SU-DHL-6 (cell line): ENCODE results near the gene PDCL3.

Source experiments
- H2AFZ ChIP-seq: fragments of 200-600 bp; sonication (generic); 2 replicates; pipeline ENCODE4 v1.6.1; 2014; ENCODE audit warnings: low read depth, mild to moderate bottlenecking, moderate library complexity, mixed read lengths, antibody characterized with exemption, low read length; ENCODE audit not compliant: severe bottlenecking
- H3F3A ChIP-seq: fragments of 200-600 bp; shearing (Covaris generic); 2 replicates; pipeline ENCODE4 v1.6.0; 2016; ENCODE audit warnings: antibody characterized with exemption, mild to moderate bottlenecking; ENCODE audit not compliant: insufficient read depth
- H3K27ac ChIP-seq: fragments of 200-600 bp; sonication (generic); 2 replicates; pipeline ENCODE4 v1.5.1; 2016; ENCODE audit warnings: low read depth, mild to moderate bottlenecking, low read length, moderate library complexity, mixed read lengths
- H3K27me3 ChIP-seq: fragments of 200-600 bp; sonication (generic), shearing (Covaris generic); 2 replicates; pipeline ENCODE4 v1.6.0; 2014; ENCODE audit warnings: mild to moderate bottlenecking, low read length
- H3K36me3 ChIP-seq: fragments of 200-600 bp; sonication (generic); 2 replicates; pipeline ENCODE4 v1.6.1; 2014; ENCODE audit warnings: mild to moderate bottlenecking, low read length, mixed read lengths
- H3K4me2 ChIP-seq: fragments of 300-600, 200-600 bp; shearing (Covaris generic), sonication (generic); 2 replicates; pipeline ENCODE4 v1.6.0; 2014; ENCODE audit warnings: low read length, low read depth, mild to moderate bottlenecking; ENCODE audit not compliant: poor library complexity, severe bottlenecking
- H3K4me3 ChIP-seq: fragments of 200-600 bp; sonication (generic); 2 replicates; pipeline ENCODE4 v1.5.1; 2014; ENCODE audit warnings: antibody characterized with exemption, low read length, mild to moderate bottlenecking, mixed read lengths; ENCODE audit not compliant: insufficient read depth, poor library complexity, severe bottlenecking
- H3K79me2 ChIP-seq: fragments of 200-600 bp; sonication (generic); 2 replicates; pipeline ENCODE4 v1.6.1; 2014; ENCODE audit warnings: mild to moderate bottlenecking, low read length, moderate library complexity; ENCODE audit not compliant: insufficient read depth
- H3K9ac ChIP-seq: fragments of 200-600 bp; sonication (generic); 2 replicates; pipeline ENCODE4 v1.7.0; 2014; ENCODE audit warnings: mild to moderate bottlenecking, low read length
- H3K9me2 ChIP-seq: fragments of 200-600 bp; sonication (generic); replicated peaks from 2 replicates; pipeline ENCODE4 v1.6.1; 2014; ENCODE audit warnings: low read length; ENCODE audit not compliant: insufficient read depth
- H3K9me3 ChIP-seq: fragments of 200-600 bp; sonication (generic); 2 replicates; pipeline ENCODE4 v1.6.1; 2014; ENCODE audit warnings: low read length, mixed read lengths; ENCODE audit not compliant: insufficient read depth
- H4K20me1 ChIP-seq: fragments of 200-600 bp; sonication (generic); 2 replicates; pipeline ENCODE4 v1.6.1; 2014; ENCODE audit warnings: low read depth, mild to moderate bottlenecking, antibody characterized with exemption, low read length, moderate library complexity, mixed read lengths
- EZH2phosphoT487 ChIP-seq: fragments of 200-600 bp; sonication (generic), shearing (Covaris generic); conservative IDR thresholded peaks from 2 replicates; pipeline ENCODE4 v1.6.1; 2018; ENCODE audit warnings: mild to moderate bottlenecking, antibody characterized with exemption, low read length, moderate library complexity, mixed read lengths
- TF ChIP-seq, protein P1 (sequence below): fragments of 200-600 bp; sonication (generic); IDR thresholded peaks from one replicate; pipeline ENCODE4 v1.5.1; 2017; ENCODE audit warnings: antibody characterized with exemption, mild to moderate bottlenecking, low read length, moderate library complexity; ENCODE audit not compliant: insufficient read depth, poor library complexity, severe bottlenecking

Gene PDCL3

DNA sequence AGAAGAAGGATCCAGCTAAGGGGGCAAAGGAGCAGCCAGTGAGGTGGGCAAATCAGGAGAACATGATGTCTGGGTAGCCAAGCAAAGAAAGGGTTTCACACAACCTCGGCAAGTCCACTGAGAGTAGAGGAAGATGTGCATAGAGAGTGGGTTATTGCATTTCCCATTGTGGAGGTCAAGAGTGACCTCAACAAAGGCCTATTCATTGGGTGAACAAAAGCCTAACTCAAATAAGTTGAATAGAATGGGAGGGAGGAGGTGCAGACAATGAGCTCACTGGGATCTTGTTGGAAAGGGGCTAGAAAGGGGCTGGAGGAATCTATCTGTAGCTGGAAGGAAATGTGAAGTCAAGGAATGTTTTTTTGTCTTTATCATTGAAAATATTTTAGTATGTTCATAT, 14.0 kb upstream of the PDCL3 start:
- no peaks in the 10 kb centered on the region for H3K9me3 ChIP-seq
- H3K4me2 ChIP-seq = no peak overlapping the region
- H3K36me3 ChIP-seq = no peaks in the 10 kb centered on the region
- H2AFZ ChIP-seq = no peak overlapping the region
- H3K27me3 ChIP-seq = no peaks in the 10 kb centered on the region
- TF ChIP-seq, protein P1, sequence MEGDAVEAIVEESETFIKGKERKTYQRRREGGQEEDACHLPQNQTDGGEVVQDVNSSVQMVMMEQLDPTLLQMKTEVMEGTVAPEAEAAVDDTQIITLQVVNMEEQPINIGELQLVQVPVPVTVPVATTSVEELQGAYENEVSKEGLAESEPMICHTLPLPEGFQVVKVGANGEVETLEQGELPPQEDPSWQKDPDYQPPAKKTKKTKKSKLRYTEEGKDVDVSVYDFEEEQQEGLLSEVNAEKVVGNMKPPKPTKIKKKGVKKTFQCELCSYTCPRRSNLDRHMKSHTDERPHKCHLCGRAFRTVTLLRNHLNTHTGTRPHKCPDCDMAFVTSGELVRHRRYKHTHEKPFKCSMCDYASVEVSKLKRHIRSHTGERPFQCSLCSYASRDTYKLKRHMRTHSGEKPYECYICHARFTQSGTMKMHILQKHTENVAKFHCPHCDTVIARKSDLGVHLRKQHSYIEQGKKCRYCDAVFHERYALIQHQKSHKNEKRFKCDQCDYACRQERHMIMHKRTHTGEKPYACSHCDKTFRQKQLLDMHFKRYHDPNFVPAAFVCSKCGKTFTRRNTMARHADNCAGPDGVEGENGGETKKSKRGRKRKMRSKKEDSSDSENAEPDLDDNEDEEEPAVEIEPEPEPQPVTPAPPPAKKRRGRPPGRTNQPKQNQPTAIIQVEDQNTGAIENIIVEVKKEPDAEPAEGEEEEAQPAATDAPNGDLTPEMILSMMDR = no peak
- no peak for TF ChIP-seq EZH2phosphoT487
- H3K4me3 ChIP-seq = no peak overlapping the region
- H3F3A ChIP-seq = no peaks in the 10 kb centered on the region
- no peaks in the 10 kb centered on the region for H3K79me2 ChIP-seq
- H3K27ac ChIP-seq = no peak overlapping the region
- H4K20me1 ChIP-seq = no peaks in the 10 kb centered on the region
- H3K9ac ChIP-seq = no peak overlapping the region
- H3K9me2 ChIP-seq = no peaks in the 10 kb centered on the region

GRCh38 chr2:100551303-100551702, 11.5 kb upstream of the PDCL3 start:
- H3K9me3 ChIP-seq = no peaks in the 10 kb centered on the region
- no peak overlapping the region for H3K27ac ChIP-seq
- H3F3A ChIP-seq = no peaks in the 10 kb centered on the region
- no peaks in the 10 kb centered on the region for H3K27me3 ChIP-seq
- no peaks in the 10 kb centered on the region for H3K36me3 ChIP-seq
- no peak overlapping the region for H3K9ac ChIP-seq
- H3K79me2 ChIP-seq = no peaks in the 10 kb centered on the region
- TF ChIP-seq EZH2phosphoT487 = no peak
- TF ChIP-seq, protein P1 = no peak
- H3K9me2 ChIP-seq = no peaks in the 10 kb centered on the region
- H3K4me2 ChIP-seq = no peak overlapping the region
- H2AFZ ChIP-seq = no peak overlapping the region
- H4K20me1 ChIP-seq = no peaks in the 10 kb centered on the region
- no peak overlapping the region for H3K4me3 ChIP-seq

GRCh38 chr2:100554798-100555407, 7.9 kb upstream of the PDCL3 start:
- no peak overlapping the region for H3K4me2 ChIP-seq
- no peaks in the 10 kb centered on the region for H3K27me3 ChIP-seq
- no peaks in the 10 kb centered on the region for H3K36me3 ChIP-seq
- H3K9ac ChIP-seq = no peak overlapping the region
- no peaks in the 10 kb centered on the region for H3K9me3 ChIP-seq
- no peak overlapping the region for H2AFZ ChIP-seq
- H3K27ac ChIP-seq = no peak overlapping the region
- TF ChIP-seq, protein P1 = no peak
- TF ChIP-seq EZH2phosphoT487 = no peak
- no peaks in the 10 kb centered on the region for H3F3A ChIP-seq
- H3K79me2 ChIP-seq = no peaks in the 10 kb centered on the region
- no peaks in the 10 kb centered on the region for H3K9me2 ChIP-seq
- no peaks in the 10 kb centered on the region for H4K20me1 ChIP-seq
- H3K4me3 ChIP-seq = no peak overlapping the region
